Liver (tissue), 9 donors: ENCODE data around the gene ASB2. TPM values are rescaled to one million over a fixed set of nuclear protein-coding genes. Genes with fewer than 3 reads are reported as not detected.

Source experiments
- DNase-seq: peaks from one replicate; pipeline ENCODE4 v3.0.0-alpha.2; 2017; ENCODE audit warnings: low spot score
- H3K27ac ChIP-seq, 2 donors: one replicate each; pipeline ENCODE4 v1.7.0; 2013; ENCODE audit warnings: inconsistent platforms in 2 of 2, low read length in 2 of 2, control low read depth in 1 of 2, low read depth in 1 of 2, mild to moderate bottlenecking in 1 of 2
- H3K27me3 ChIP-seq, 4 donors: one replicate each; pipeline versions ENCODE4 v1.6.1 to v1.7.0; 2013; ENCODE audit warnings: low read length in 3 of 4, inconsistent platforms in 1 of 4, mild to moderate bottlenecking in 1 of 4, moderate library complexity in 1 of 4; ENCODE audit not compliant: control insufficient read depth in 4 of 4, insufficient read depth in 4 of 4
- H3K36me3 ChIP-seq, 4 donors: one replicate each; pipeline versions ENCODE4 v1.6.1 to v1.7.0; 2013; ENCODE audit warnings: low read length in 3 of 4, mild to moderate bottlenecking in 3 of 4, low read depth in 1 of 4, moderate library complexity in 1 of 4; ENCODE audit not compliant: control insufficient read depth in 4 of 4, insufficient read depth in 3 of 4
- H3K4me1 ChIP-seq, 4 donors: one replicate each; pipeline versions ENCODE4 v1.6.1 to v1.7.0; 2013; ENCODE audit warnings: low read length in 3 of 4, mild to moderate bottlenecking in 3 of 4, moderate library complexity in 1 of 4; ENCODE audit not compliant: control insufficient read depth in 4 of 4, insufficient read depth in 4 of 4
- H3K4me3 ChIP-seq, 3 donors: one replicate each; pipeline versions ENCODE4 v1.6.1 to v1.7.0; 2013; ENCODE audit warnings: low read length in 3 of 3, control low read depth in 1 of 3, low read depth in 1 of 3, mild to moderate bottlenecking in 1 of 3
- H3K9ac ChIP-seq, 2 donors: one replicate each; pipeline ENCODE4 v1.7.0; 2013; ENCODE audit warnings: low read length in 2 of 2, mild to moderate bottlenecking in 2 of 2, moderate library complexity in 2 of 2, control low read depth in 1 of 2, low read depth in 1 of 2
- H3K9me3 ChIP-seq, 4 donors: one replicate each; pipeline versions ENCODE4 v1.6.1 to v1.7.0; 2013; ENCODE audit warnings: low read length in 3 of 4; ENCODE audit not compliant: control insufficient read depth in 4 of 4
- EGR1 ChIP-seq, 2 donors: IDR thresholded peaks; 2 replicates each; pipeline ENCODE4 v1.6.1; 2016 to 2018; ENCODE audit warnings: antibody characterized with exemption in 2 of 2, low read depth in 2 of 2
- FOXA1 ChIP-seq: IDR thresholded peaks from 2 replicates; pipeline ENCODE4 v1.6.1; 2016; ENCODE audit warnings: antibody characterized with exemption
- FOXA2 ChIP-seq: IDR thresholded peaks from 2 replicates; pipeline ENCODE4 v1.6.1; 2016; ENCODE audit warnings: antibody characterized with exemption
- GABPA ChIP-seq, 2 donors: IDR thresholded peaks in 1 of 2; conservative IDR thresholded peaks in 1 of 2; 2 replicates each; pipeline ENCODE4 v1.6.1; 2016; ENCODE audit warnings: antibody characterized with exemption in 2 of 2, mild to moderate bottlenecking in 1 of 2, moderate library complexity in 1 of 2
- HNF4A ChIP-seq, 2 donors: conservative IDR thresholded peaks; 2 replicates each; pipeline ENCODE4 v1.6.1; 2016; ENCODE audit warnings: antibody characterized with exemption in 2 of 2, mild to moderate bottlenecking in 2 of 2
- HNF4G ChIP-seq: IDR thresholded peaks from 2 replicates; pipeline ENCODE4 v1.6.1; 2016; ENCODE audit warnings: antibody characterized with exemption
- JUND ChIP-seq, 2 donors: IDR thresholded peaks; 2 replicates each; pipeline ENCODE4 v1.6.1; 2016; ENCODE audit warnings: antibody characterized with exemption in 2 of 2
- NR2F2 ChIP-seq: IDR thresholded peaks from 2 replicates; pipeline ENCODE4 v1.6.1; 2016; ENCODE audit warnings: antibody characterized with exemption
- RAD21 ChIP-seq, 2 donors: IDR thresholded peaks; 2 replicates each; pipeline ENCODE4 v1.6.1; 2016; ENCODE audit warnings: antibody characterized with exemption in 2 of 2, mild to moderate bottlenecking in 2 of 2
- RXRA ChIP-seq, 2 donors: IDR thresholded peaks; 2 replicates each; pipeline ENCODE4 v1.6.1; 2017 to 2018; ENCODE audit warnings: antibody characterized with exemption in 2 of 2, mild to moderate bottlenecking in 1 of 2
- SP1 ChIP-seq: IDR thresholded peaks from 2 replicates; pipeline ENCODE4 v1.6.1; 2018; ENCODE audit warnings: antibody characterized with exemption, mild to moderate bottlenecking
- TAF1 ChIP-seq: conservative IDR thresholded peaks from 2 replicates; pipeline ENCODE4 v1.6.1; 2016; ENCODE audit warnings: antibody characterized with exemption, mild to moderate bottlenecking
- YY1 ChIP-seq: IDR thresholded peaks from 2 replicates; pipeline ENCODE4 v1.6.1; 2016; ENCODE audit warnings: antibody characterized with exemption, mild to moderate bottlenecking
- WGBS: extraction: QIAGEN DNeasy Blood & Tissue Kit; methylation state at CpG from one replicate; pipeline ENCODE4 v1.1.7; 2013; 5-methylcytosine and 5-hydroxymethylcytosine counted together
- polyA plus RNA-seq, 2 donors: library from polyadenylated mRNA; stranded (reverse) in 1 of 2; unstranded in 1 of 2; fragments of 200-250 nt in 1 of 2; fragments of >200 nt in 1 of 2; fragmentation: Nextera tagmentation in 1 of 2; extraction: Ambion mirVana in 1 of 2; gene quantifications; one replicate each; pipeline versions ENCODE4 v1.2.1 to v1.2.3, GENCODE V29; 2013 to 2015
- total RNA-seq, 2 donors: library from RNA; depleted of rRNA; stranded (reverse); fragments of >200 nt; gene quantifications; one replicate each; pipeline ENCODE4 v1.2.3, GENCODE V29; 2014
- TF ChIP-seq, protein P1 (sequence below): IDR thresholded peaks from 2 replicates; pipeline ENCODE4 v1.6.1; 2016; ENCODE audit warnings: antibody characterized with exemption, mild to moderate bottlenecking
- TF ChIP-seq, protein P2 (sequence below): IDR thresholded peaks from 2 replicates; pipeline ENCODE4 v1.6.1; 2016; ENCODE audit warnings: antibody characterized with exemption
- TF ChIP-seq, protein P3 (sequence below): IDR thresholded peaks from 2 replicates; pipeline ENCODE4 v1.6.1; 2016; ENCODE audit warnings: antibody characterized with exemption
- TF ChIP-seq, protein P4 (sequence below): fragments of 150-350 bp; IDR thresholded peaks from 2 replicates; pipeline ENCODE4 v1.5.1; 2017; ENCODE audit warnings: improper control_type of control experiment, low read depth, low read length; ENCODE audit not compliant: missing input control
- TF ChIP-seq, protein P5 (sequence below): IDR thresholded peaks from 2 replicates; pipeline ENCODE4 v1.6.1; 2016; ENCODE audit warnings: antibody characterized with exemption
- donor health status: healthy.
- donor health status: healthy.
- donor health status: healthy.
- donor health status: healthy.
- donor health status: healthy.

The ASB2 gene
- total and polyA plus RNA-seq, 4 donors = 0.18 to 0.56 (median 0.38) TPM

DNA sequence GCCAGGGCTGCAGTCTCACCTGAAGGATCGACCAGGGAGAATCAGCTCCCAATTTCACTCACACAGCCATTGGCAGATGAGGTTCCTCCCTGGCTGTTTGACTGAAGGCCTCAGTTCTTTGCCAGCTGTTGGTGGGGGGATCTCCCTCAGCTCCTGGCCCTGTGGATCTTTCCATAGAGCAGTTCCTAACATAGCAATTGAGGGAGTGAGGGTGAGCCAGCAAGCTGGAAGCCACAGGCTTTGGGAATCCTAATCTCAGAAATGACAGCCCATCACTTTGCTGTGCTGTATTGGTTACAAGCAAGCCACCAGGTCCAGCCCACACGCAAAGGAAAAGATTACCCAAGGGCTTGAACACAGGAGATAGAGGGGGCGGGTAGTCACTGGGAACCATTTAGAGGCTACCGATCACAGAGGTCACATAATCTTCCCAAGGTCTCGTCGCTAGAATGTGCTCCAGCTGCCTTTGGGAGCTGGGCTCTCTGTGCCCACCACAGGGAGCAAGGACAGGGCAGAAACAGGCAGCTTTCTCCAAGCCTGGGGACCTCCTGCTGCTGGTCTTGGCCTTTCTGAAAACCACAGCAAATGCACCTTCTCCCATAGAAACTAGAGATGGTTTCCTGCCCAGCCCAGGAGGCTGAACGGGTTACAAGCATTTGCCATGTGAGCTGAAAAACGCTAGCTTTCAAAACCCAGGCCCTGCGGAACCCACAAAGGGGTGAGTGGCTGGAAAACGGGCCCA lies 45.2 kb upstream of the ASB2 start:
- 82% methylated on average over 10 of the region's 10 CpGs for WGBS
- Histone ChIP-seq H3K4me3 (no peak overlapping the region), H3K36me3 (no peaks in the 10 kb centered on the region), H3K4me1 (peaks cover 0 to 7% (median under 1%) of the 10 kb centered on the region in 4 donors), H3K27me3 (no peaks in the 10 kb centered on the region), H3K27ac (no peak overlapping the region), H3K9ac (no peak overlapping the region), H3K9me3 (no peaks in the 10 kb centered on the region)
- no peak for TF ChIP-seq SP1
- no peak for TF ChIP-seq EGR1 (IDR thresholded peaks at IDR 0.05; ENCODE audit: low read depth in 2 of 2)
- TF ChIP-seq, protein P1, sequence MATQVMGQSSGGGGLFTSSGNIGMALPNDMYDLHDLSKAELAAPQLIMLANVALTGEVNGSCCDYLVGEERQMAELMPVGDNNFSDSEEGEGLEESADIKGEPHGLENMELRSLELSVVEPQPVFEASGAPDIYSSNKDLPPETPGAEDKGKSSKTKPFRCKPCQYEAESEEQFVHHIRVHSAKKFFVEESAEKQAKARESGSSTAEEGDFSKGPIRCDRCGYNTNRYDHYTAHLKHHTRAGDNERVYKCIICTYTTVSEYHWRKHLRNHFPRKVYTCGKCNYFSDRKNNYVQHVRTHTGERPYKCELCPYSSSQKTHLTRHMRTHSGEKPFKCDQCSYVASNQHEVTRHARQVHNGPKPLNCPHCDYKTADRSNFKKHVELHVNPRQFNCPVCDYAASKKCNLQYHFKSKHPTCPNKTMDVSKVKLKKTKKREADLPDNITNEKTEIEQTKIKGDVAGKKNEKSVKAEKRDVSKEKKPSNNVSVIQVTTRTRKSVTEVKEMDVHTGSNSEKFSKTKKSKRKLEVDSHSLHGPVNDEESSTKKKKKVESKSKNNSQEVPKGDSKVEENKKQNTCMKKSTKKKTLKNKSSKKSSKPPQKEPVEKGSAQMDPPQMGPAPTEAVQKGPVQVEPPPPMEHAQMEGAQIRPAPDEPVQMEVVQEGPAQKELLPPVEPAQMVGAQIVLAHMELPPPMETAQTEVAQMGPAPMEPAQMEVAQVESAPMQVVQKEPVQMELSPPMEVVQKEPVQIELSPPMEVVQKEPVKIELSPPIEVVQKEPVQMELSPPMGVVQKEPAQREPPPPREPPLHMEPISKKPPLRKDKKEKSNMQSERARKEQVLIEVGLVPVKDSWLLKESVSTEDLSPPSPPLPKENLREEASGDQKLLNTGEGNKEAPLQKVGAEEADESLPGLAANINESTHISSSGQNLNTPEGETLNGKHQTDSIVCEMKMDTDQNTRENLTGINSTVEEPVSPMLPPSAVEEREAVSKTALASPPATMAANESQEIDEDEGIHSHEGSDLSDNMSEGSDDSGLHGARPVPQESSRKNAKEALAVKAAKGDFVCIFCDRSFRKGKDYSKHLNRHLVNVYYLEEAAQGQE = no peak
- TF ChIP-seq HNF4A (conservative IDR thresholded peaks at IDR 0.05) = no peak
- TF ChIP-seq FOXA2 = no peak
- no peak for TF ChIP-seq RXRA (IDR thresholded peaks at IDR 0.05)
- TF ChIP-seq HNF4G = no peak
- TF ChIP-seq, protein P2, sequence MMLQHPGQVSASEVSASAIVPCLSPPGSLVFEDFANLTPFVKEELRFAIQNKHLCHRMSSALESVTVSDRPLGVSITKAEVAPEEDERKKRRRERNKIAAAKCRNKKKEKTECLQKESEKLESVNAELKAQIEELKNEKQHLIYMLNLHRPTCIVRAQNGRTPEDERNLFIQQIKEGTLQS = no peak
- TF ChIP-seq TAF1 = no peak
- no peak for TF ChIP-seq GABPA (IDR thresholded peaks at IDR 0.05 in 1 of 2, conservative IDR thresholded peaks at IDR 0.05 in 1 of 2)
- TF ChIP-seq, protein P3, sequence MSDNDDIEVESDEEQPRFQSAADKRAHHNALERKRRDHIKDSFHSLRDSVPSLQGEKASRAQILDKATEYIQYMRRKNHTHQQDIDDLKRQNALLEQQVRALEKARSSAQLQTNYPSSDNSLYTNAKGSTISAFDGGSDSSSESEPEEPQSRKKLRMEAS = no peak
- TF ChIP-seq NR2F2 = no peak
- TF ChIP-seq, protein P4, sequence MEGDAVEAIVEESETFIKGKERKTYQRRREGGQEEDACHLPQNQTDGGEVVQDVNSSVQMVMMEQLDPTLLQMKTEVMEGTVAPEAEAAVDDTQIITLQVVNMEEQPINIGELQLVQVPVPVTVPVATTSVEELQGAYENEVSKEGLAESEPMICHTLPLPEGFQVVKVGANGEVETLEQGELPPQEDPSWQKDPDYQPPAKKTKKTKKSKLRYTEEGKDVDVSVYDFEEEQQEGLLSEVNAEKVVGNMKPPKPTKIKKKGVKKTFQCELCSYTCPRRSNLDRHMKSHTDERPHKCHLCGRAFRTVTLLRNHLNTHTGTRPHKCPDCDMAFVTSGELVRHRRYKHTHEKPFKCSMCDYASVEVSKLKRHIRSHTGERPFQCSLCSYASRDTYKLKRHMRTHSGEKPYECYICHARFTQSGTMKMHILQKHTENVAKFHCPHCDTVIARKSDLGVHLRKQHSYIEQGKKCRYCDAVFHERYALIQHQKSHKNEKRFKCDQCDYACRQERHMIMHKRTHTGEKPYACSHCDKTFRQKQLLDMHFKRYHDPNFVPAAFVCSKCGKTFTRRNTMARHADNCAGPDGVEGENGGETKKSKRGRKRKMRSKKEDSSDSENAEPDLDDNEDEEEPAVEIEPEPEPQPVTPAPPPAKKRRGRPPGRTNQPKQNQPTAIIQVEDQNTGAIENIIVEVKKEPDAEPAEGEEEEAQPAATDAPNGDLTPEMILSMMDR = no peak
- TF ChIP-seq RAD21 (IDR thresholded peaks at IDR 0.05) = no peak
- no peak for TF ChIP-seq YY1
- no peak for TF ChIP-seq JUND (IDR thresholded peaks at IDR 0.05)
- TF ChIP-seq, protein P5, sequence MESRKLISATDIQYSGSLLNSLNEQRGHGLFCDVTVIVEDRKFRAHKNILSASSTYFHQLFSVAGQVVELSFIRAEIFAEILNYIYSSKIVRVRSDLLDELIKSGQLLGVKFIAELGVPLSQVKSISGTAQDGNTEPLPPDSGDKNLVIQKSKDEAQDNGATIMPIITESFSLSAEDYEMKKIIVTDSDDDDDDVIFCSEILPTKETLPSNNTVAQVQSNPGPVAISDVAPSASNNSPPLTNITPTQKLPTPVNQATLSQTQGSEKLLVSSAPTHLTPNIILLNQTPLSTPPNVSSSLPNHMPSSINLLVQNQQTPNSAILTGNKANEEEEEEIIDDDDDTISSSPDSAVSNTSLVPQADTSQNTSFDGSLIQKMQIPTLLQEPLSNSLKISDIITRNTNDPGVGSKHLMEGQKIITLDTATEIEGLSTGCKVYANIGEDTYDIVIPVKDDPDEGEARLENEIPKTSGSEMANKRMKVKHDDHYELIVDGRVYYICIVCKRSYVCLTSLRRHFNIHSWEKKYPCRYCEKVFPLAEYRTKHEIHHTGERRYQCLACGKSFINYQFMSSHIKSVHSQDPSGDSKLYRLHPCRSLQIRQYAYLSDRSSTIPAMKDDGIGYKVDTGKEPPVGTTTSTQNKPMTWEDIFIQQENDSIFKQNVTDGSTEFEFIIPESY = no peak
- no peak for TF ChIP-seq FOXA1
- DNase-seq = no peak
